GM12872 (cell line): ENCODE results near the gene TK1.

ENCODE experiments used
- CTCF ChIP-seq: IDR thresholded peaks from 3 replicates; pipeline ENCODE4 v1.5.1; 2011; ENCODE audit warnings: low read depth, mild to moderate bottlenecking, low read length, moderate library complexity; ENCODE audit not compliant: insufficient read depth

Gene TK1

GRCh38 chr17:78214016-78214705, 27.3 kb upstream of the TK1 start, which contains the start of gene BIRC5:
BIRC5 (plus strand) TSS chr17:78214253; CDS start chr17:78214317, 64 bp downstream.
- TF ChIP-seq CTCF, result no peak

GRCh38 chr17:78211032-78211431, 24.2 kb upstream of the TK1 start:
- no peak for TF ChIP-seq CTCF

GRCh38 chr17:78210111-78210510, 23.3 kb upstream of the TK1 start:
- no peak for TF ChIP-seq CTCF

GRCh38 chr17:78208486-78208885, 21.6 kb upstream of the TK1 start:
- no peak for TF ChIP-seq CTCF

- TF ChIP-seq CTCF, result no peak
These were observed 19.4 kb upstream of the TK1 start for GRCh38 chr17:78206298-78206697.

GRCh38 chr17:78205124-78205775, 18.4 kb upstream of the TK1 start:
- TF ChIP-seq CTCF, result no peak

- no peak for TF ChIP-seq CTCF
These were observed 17.7 kb upstream of the TK1 start for GRCh38 chr17:78204387-78205123.
